GM18519 (cell line): ENCODE measurements around the gene ZDHHC7.
"Not testable (repeated sequence)": the region's sequence is repeated elsewhere in the genome, so short reads cannot be mapped to it uniquely, and the experiment has no call there.

Experiments used
- ATAC-seq: cut with Tn5 transposase; IDR thresholded peaks from one replicate; pipeline ENCODE4 v1.9.1; 2021; ENCODE audit warnings: mild to moderate bottlenecking, moderate library complexity; ENCODE audit not compliant: unreplicated experiment, low FRiP score

Gene ZDHHC7

GRCh38 chr16:84947022-84947421, 64.3 kb downstream of the ZDHHC7 start:
- ATAC-seq = no peak

- ATAC-seq = no peak
These were observed 67.7 kb downstream of the ZDHHC7 start for GRCh38 chr16:84943620-84944019.

GRCh38 chr16:84942786-84943185, 68.5 kb downstream of the ZDHHC7 start:
- no peak for ATAC-seq

- no peak for ATAC-seq
These were observed 69.4 kb downstream of the ZDHHC7 start for GRCh38 chr16:84941921-84942320.

- ATAC-seq = no peak
These were observed 70.4 kb downstream of the ZDHHC7 start for GRCh38 chr16:84940670-84941551.

- ATAC-seq = not testable (repeated sequence)
These were observed 72.7 kb downstream of the ZDHHC7 start for GRCh38 chr16:84938616-84939015.

- no peak for ATAC-seq
These were observed 73.9 kb downstream of the ZDHHC7 start for GRCh38 chr16:84937196-84938005.

GRCh38 chr16:84933774-84934631, 77.3 kb downstream of the ZDHHC7 start:
- ATAC-seq = no peak

- no peak for ATAC-seq
These were observed 78.7 kb downstream of the ZDHHC7 start for GRCh38 chr16:84932681-84933080.

- ATAC-seq = no peak
These were observed 79.8 kb downstream of the ZDHHC7 start for GRCh38 chr16:84931506-84931905.

GRCh38 chr16:84931107-84931494, 80.2 kb downstream of the ZDHHC7 start:
- no peak for ATAC-seq

GRCh38 chr16:84930298-84931106, 80.8 kb downstream of the ZDHHC7 start:
- ATAC-seq = no peak

GRCh38 chr16:84929421-84930297, 81.7 kb downstream of the ZDHHC7 start:
- ATAC-seq = no peak

- no peak for ATAC-seq
These were observed 82.5 kb downstream of the ZDHHC7 start for GRCh38 chr16:84928679-84929420.

GRCh38 chr16:84927621-84928591, 83.4 kb downstream of the ZDHHC7 start:
- no peak for ATAC-seq

- no peak for ATAC-seq
These were observed 84.9 kb downstream of the ZDHHC7 start for GRCh38 chr16:84926462-84926861.

- ATAC-seq = no peak
These were observed 85.5 kb downstream of the ZDHHC7 start for GRCh38 chr16:84925773-84926372.
